HL-60 (cell line): ENCODE measurements around the gene FGF1.

Experiments
- GABPA ChIP-seq: IDR thresholded peaks from 2 replicates; pipeline ENCODE4 v1.6.1; 2012; ENCODE audit warnings: low read depth
- POLR2AphosphoS5 ChIP-seq: IDR thresholded peaks from 2 replicates; pipeline ENCODE4 v1.6.1; 2012; ENCODE audit warnings: low read depth
- SPI1 ChIP-seq: IDR thresholded peaks from 2 replicates; pipeline ENCODE4 v1.6.1; 2012; ENCODE audit warnings: low read depth, mild to moderate bottlenecking, borderline replicate concordance
- TF ChIP-seq, protein P1 (sequence below): IDR thresholded peaks from one replicate; pipeline ENCODE4 v1.5.1; 2011; ENCODE audit warnings: low read length, control low read depth, inconsistent platforms; ENCODE audit not compliant: insufficient read depth
- TF ChIP-seq, protein P2 (sequence below): IDR thresholded peaks from 2 replicates; pipeline ENCODE4 v1.6.1; 2012; ENCODE audit warnings: low read depth; ENCODE audit not compliant: insufficient replicate concordance

DNA sequence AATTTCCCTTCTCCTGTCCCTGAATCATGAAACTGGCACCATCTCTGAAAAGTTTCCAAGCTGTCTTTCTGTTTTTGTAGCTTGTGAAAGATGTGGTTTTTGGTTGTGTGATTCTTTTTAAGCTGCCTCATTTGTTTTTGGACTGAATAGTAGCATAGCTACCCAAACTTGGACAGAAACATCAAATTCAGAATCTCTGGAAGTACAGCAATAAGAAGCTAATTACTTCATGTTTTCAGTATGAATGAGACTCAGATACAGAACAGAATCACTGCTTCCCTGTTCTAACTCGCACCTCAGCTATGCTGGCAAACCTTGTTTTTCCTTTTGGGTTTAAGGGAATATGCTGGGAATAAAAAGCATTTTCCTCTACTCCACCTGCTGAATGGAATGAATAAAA lies 101.0 kb downstream of the FGF1 start:
- TF ChIP-seq, protein P1, sequence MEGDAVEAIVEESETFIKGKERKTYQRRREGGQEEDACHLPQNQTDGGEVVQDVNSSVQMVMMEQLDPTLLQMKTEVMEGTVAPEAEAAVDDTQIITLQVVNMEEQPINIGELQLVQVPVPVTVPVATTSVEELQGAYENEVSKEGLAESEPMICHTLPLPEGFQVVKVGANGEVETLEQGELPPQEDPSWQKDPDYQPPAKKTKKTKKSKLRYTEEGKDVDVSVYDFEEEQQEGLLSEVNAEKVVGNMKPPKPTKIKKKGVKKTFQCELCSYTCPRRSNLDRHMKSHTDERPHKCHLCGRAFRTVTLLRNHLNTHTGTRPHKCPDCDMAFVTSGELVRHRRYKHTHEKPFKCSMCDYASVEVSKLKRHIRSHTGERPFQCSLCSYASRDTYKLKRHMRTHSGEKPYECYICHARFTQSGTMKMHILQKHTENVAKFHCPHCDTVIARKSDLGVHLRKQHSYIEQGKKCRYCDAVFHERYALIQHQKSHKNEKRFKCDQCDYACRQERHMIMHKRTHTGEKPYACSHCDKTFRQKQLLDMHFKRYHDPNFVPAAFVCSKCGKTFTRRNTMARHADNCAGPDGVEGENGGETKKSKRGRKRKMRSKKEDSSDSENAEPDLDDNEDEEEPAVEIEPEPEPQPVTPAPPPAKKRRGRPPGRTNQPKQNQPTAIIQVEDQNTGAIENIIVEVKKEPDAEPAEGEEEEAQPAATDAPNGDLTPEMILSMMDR, result no peak
- TF ChIP-seq SPI1 (no peak), GABPA (no peak), POLR2AphosphoS5 (no peak)
- TF ChIP-seq, protein P2, sequence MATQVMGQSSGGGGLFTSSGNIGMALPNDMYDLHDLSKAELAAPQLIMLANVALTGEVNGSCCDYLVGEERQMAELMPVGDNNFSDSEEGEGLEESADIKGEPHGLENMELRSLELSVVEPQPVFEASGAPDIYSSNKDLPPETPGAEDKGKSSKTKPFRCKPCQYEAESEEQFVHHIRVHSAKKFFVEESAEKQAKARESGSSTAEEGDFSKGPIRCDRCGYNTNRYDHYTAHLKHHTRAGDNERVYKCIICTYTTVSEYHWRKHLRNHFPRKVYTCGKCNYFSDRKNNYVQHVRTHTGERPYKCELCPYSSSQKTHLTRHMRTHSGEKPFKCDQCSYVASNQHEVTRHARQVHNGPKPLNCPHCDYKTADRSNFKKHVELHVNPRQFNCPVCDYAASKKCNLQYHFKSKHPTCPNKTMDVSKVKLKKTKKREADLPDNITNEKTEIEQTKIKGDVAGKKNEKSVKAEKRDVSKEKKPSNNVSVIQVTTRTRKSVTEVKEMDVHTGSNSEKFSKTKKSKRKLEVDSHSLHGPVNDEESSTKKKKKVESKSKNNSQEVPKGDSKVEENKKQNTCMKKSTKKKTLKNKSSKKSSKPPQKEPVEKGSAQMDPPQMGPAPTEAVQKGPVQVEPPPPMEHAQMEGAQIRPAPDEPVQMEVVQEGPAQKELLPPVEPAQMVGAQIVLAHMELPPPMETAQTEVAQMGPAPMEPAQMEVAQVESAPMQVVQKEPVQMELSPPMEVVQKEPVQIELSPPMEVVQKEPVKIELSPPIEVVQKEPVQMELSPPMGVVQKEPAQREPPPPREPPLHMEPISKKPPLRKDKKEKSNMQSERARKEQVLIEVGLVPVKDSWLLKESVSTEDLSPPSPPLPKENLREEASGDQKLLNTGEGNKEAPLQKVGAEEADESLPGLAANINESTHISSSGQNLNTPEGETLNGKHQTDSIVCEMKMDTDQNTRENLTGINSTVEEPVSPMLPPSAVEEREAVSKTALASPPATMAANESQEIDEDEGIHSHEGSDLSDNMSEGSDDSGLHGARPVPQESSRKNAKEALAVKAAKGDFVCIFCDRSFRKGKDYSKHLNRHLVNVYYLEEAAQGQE, result no peak
